Caco-2 (cell line): ENCODE data around the gene CLC. TPM values are rescaled to one million over a fixed set of nuclear protein-coding genes. Genes with fewer than 3 reads are reported as not detected.

Experiments used
- BruUV-seq: library from RNA; stranded (reverse); fragments of 400-500 nt; replicated peaks from 2 replicates; lab custom pipeline; 2021; lab: Mats Ljungman, UMichigan
- CTCF ChIA-PET: fragments of 300-600 bp; sonication (Branson Sonifier 250); formaldehyde crosslinking; loops from one replicate; lab custom pipeline; 2022; ENCODE audit warnings: antibody characterized with exemption; lab: Charles Lee
- POLR2A ChIA-PET: fragments of 300-600 bp; sonication (Branson Sonifier 250); formaldehyde crosslinking; loops from one replicate; lab custom pipeline; 2022; ENCODE audit warnings: antibody characterized with exemption; lab: Charles Lee
- DNase-seq, 2 experiments: peaks; one replicate each; pipeline versions ENCODE4 v3.0.0 to v3.0.0-alpha.2; 2020 to 2022
- H3K27me3 ChIP-seq: replicated peaks from 2 replicates; pipeline ENCODE4 v1.6.0; 2011; ENCODE audit warnings: low read length; ENCODE audit not compliant: control insufficient read depth, insufficient read depth
- H3K36me3 ChIP-seq: 2 replicates; pipeline ENCODE4 v1.5.1; 2011; ENCODE audit warnings: low read length; ENCODE audit not compliant: control insufficient read depth, insufficient read depth
- H3K4me1 ChIP-seq: fragments of 250-450 bp; sonication (Bioruptor Pico); 2 replicates; pipeline ENCODE4 v1.5.1; 2020; ENCODE audit warnings: mild to moderate bottlenecking
- H3K4me3 ChIP-seq: 2 replicates; pipeline ENCODE4 v1.5.1; 2011; ENCODE audit warnings: low read depth, mild to moderate bottlenecking, control low read depth, low read length
- H3K9me3 ChIP-seq: fragments of 250-450 bp; sonication (Bioruptor Pico); 2 replicates; pipeline ENCODE4 v1.5.1; 2020; ENCODE audit warnings: mild to moderate bottlenecking, moderate library complexity
- H3K27ac Mint-ChIP-seq: one replicate; pipeline ENCODE4 v1.8.0; 2022; ENCODE audit warnings: mixed read lengths; ENCODE audit not compliant: unreplicated experiment
- H3K27me3 Mint-ChIP-seq: one replicate; pipeline ENCODE4 v1.8.0; 2022; ENCODE audit warnings: mixed read lengths; ENCODE audit not compliant: insufficient read depth, unreplicated experiment
- H3K36me3 Mint-ChIP-seq: one replicate; pipeline ENCODE4 v1.8.0; 2022; ENCODE audit warnings: mild to moderate bottlenecking, mixed read lengths; ENCODE audit not compliant: insufficient read depth, unreplicated experiment
- H3K4me1 Mint-ChIP-seq: one replicate; pipeline ENCODE4 v1.8.0; 2022; ENCODE audit warnings: low read depth, mixed read lengths; ENCODE audit not compliant: unreplicated experiment
- H3K4me3 Mint-ChIP-seq: one replicate; pipeline ENCODE4 v1.8.0; 2022; ENCODE audit warnings: mild to moderate bottlenecking, moderate library complexity, mixed read lengths; ENCODE audit not compliant: unreplicated experiment
- H3K9me3 Mint-ChIP-seq: one replicate; pipeline ENCODE4 v1.8.0; 2022; ENCODE audit warnings: mixed read lengths; ENCODE audit not compliant: unreplicated experiment
- intact Hi-C: fragments of 100-400 bp; cut with micrococcal nuclease; formaldehyde crosslinking; loops from one replicate; pipeline ENCODE4 v1.10.0; 2022; ENCODE audit not compliant: unreplicated experiment
- total RNA-seq: library from RNA; stranded (reverse); gene quantifications from 2 replicates; pipeline ENCODE4 v1.2.3, GENCODE V29; 2022
- TF ChIP-seq, protein P1 (sequence below), 2 experiments: fragments of 200-600 bp in 1 of 2; IDR thresholded peaks; 1 replicate in 1 of 2; 2 replicates in 1 of 2; pipeline versions ENCODE4 v1.5.1 to v1.8.0; 2011 to 2022; ENCODE audit warnings: antibody characterized with exemption in 1 of 2, control low read depth in 1 of 2, inconsistent platforms in 1 of 2, low read depth in 1 of 2, low read length in 1 of 2, mild to moderate bottlenecking in 1 of 2, moderate library complexity in 1 of 2; ENCODE audit not compliant: insufficient read depth in 1 of 2, severe bottlenecking in 1 of 2, unreplicated experiment in 1 of 2

CLC gene
- total RNA-seq, 1 experiment from 2014 or later: not detected

DNA sequence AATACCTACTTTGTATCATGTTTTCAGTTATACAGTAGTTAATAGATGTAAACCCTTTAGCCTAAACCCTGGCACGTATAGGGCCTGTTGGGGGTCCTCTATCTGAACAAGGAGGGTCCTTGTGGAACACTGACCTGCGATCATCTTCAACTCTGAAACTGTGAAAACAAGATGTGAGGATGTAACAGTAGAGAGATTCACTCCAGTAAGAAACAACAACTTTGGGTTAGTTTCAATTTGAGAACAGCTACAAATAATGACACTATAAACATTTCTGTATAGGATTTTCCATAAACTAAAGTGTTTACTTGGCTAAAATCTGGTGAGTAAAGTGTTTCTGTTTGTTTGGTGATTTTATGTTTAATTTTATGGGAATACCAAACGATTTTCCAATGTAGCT is 2.1 kb downstream of the CLC start:
- Histone ChIP-seq H3K27me3 (peaks cover 2% of the 10 kb centered on the region; the same call in 1 of the 2 replicates), H3K4me3 (no peak overlapping the region), H3K4me1 (no peaks in the 10 kb centered on the region), H3K36me3 (no peaks in the 10 kb centered on the region), H3K9me3 (no peaks in the 10 kb centered on the region)
- Mint-ChIP-seq H3K36me3 (no peaks in the 10 kb centered on the region), H3K27me3 (peaks cover 9% of the 10 kb centered on the region), H3K4me3 (no peak overlapping the region), H3K4me1 (no peaks in the 10 kb centered on the region), H3K9me3 (no peaks in the 10 kb centered on the region), H3K27ac (no peak overlapping the region)
- CTCF ChIA-PET: no interaction called here
- BruUV-seq: no TSS peak
- no peak for DNase-seq
- POLR2A ChIA-PET: no interaction called here
- TF ChIP-seq, protein P1, sequence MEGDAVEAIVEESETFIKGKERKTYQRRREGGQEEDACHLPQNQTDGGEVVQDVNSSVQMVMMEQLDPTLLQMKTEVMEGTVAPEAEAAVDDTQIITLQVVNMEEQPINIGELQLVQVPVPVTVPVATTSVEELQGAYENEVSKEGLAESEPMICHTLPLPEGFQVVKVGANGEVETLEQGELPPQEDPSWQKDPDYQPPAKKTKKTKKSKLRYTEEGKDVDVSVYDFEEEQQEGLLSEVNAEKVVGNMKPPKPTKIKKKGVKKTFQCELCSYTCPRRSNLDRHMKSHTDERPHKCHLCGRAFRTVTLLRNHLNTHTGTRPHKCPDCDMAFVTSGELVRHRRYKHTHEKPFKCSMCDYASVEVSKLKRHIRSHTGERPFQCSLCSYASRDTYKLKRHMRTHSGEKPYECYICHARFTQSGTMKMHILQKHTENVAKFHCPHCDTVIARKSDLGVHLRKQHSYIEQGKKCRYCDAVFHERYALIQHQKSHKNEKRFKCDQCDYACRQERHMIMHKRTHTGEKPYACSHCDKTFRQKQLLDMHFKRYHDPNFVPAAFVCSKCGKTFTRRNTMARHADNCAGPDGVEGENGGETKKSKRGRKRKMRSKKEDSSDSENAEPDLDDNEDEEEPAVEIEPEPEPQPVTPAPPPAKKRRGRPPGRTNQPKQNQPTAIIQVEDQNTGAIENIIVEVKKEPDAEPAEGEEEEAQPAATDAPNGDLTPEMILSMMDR (IDR thresholded peaks at IDR 0.05; ENCODE audit: insufficient read depth in 1 of 2, low read depth in 1 of 2, low read length in 1 of 2, severe bottlenecking in 1 of 2, unreplicated experiment in 1 of 2): no peak
- intact Hi-C loops: no loop called here

DNA sequence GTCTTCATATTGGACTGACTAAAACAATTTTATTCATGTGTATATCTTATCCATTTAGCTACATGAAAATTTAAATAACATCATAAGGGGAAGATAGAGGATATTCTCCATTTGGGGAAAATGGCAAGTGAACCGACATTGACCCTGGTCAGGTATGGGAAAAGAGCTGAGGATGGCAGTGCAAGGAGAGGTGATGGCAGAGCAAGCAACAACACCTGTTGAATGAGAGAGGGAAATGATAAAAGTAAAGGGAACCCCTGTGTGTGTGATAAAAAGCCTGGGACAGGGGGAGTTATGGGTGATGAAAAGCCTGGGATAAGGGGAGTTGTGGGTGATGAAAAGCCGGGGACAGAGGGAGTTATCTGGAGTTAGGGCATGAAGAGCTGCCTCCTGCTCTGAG is 4.0 kb downstream of the CLC start:
- ChIA-PET POLR2A (no interaction called here), CTCF (no interaction called here)
- Histone ChIP-seq H3K36me3 (no peaks in the 10 kb centered on the region), H3K9me3 (no peaks in the 10 kb centered on the region), H3K4me3 (no peak overlapping the region), H3K4me1 (no peaks in the 10 kb centered on the region), H3K27me3 (peaks cover 2% of the 10 kb centered on the region; the same call in 1 of the 2 replicates)
- BruUV-seq: no TSS peak
- H3K9me3 Mint-ChIP-seq: no peaks in the 10 kb centered on the region
- no peaks in the 10 kb centered on the region for H3K4me1 Mint-ChIP-seq
- intact Hi-C loops: no loop called here
- no peaks in the 10 kb centered on the region for H3K36me3 Mint-ChIP-seq
- TF ChIP-seq, protein P1 (IDR thresholded peaks at IDR 0.05; ENCODE audit: insufficient read depth in 1 of 2, low read depth in 1 of 2, low read length in 1 of 2, severe bottlenecking in 1 of 2, unreplicated experiment in 1 of 2): no peak
- H3K27ac Mint-ChIP-seq: no peak overlapping the region
- H3K27me3 Mint-ChIP-seq: peaks cover 13% of the 10 kb centered on the region
- no peak overlapping the region for H3K4me3 Mint-ChIP-seq
- no peak for DNase-seq

DNA sequence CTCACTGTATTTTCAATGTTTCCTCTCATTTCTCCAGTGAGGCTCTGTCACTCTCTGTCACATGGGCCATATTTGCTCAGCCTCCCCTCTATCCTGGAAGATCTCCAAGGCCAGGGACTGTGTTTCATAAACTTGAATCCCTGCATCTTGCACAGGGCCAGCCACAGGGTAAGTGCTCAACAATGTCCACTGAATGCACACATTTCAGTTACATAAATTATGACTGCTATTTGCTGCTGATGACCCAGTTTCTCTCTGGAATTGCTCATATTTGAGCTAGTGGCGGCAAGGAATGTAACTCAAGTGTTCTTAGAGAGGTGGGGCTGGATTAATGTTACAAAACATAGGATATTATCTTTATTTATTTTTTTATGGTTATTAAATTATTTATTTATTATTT is 6.1 kb downstream of the CLC start:
- Mint-ChIP-seq H3K4me3 (no peak overlapping the region), H3K36me3 (no peaks in the 10 kb centered on the region), H3K27me3 (peaks cover 13% of the 10 kb centered on the region), H3K9me3 (no peaks in the 10 kb centered on the region), H3K4me1 (no peaks in the 10 kb centered on the region), H3K27ac (no peak overlapping the region)
- TF ChIP-seq, protein P1 (IDR thresholded peaks at IDR 0.05; ENCODE audit: insufficient read depth in 1 of 2, low read depth in 1 of 2, low read length in 1 of 2, severe bottlenecking in 1 of 2, unreplicated experiment in 1 of 2): no peak
- no peaks in the 10 kb centered on the region for H3K4me1 ChIP-seq
- no peaks in the 10 kb centered on the region for H3K27me3 ChIP-seq
- H3K36me3 ChIP-seq: no peaks in the 10 kb centered on the region
- intact Hi-C loops: no loop called here
- ChIA-PET POLR2A (no interaction called here), CTCF (no interaction called here)
- no peaks in the 10 kb centered on the region for H3K9me3 ChIP-seq
- no peak for DNase-seq
- no peak overlapping the region for H3K4me3 ChIP-seq
- no TSS peak for BruUV-seq
